ENCODE results near the gene ZPLD1. TPM values are rescaled to one million over a fixed set of nuclear protein-coding genes. Genes with fewer than 3 reads are reported as not detected.

ZPLD1 gene
- total RNA-seq, 4 donors from 2014 or later: not detected

DNA sequence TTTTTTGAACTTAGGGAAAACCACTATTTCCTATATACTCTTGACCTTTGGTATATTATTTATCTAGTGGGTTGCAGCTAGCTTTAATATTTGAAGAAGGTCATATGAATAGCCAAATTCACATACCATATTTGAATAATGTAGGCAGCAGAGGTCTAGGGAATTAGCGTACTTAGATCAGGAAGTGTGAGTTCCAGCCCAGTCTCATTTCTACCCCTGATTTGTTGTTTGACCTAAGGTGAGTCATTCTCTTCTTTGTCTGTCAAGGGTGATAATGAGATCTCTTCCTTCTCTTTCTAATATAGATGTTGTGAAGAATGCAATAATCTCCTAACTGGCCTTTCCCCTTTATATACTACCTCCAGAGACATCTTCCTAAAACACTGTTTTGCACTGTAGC lies 36.6 kb upstream of the ZPLD1 start:
- Histone ChIP-seq H3K4me3 (no peak overlapping the region), H3K27me3 (no peaks in the 10 kb centered on the region), H3K36me3 (no peaks in the 10 kb centered on the region), H3K27ac (no peak overlapping the region), H3K4me1 (no peaks in the 10 kb centered on the region), H3K9me3 (no peaks in the 10 kb centered on the region)
- intact Hi-C loops (cut with DNase I): no loop called here
- no peak for TF ChIP-seq CTCF (IDR thresholded peaks at IDR 0.05)
- no peak for TF ChIP-seq POLR2A (IDR thresholded peaks at IDR 0.05)
- DNase-seq: no peak
- WGBS, 2 donors: 67 to 79% methylated on average over 1 of the region's 1 CpG

- no peaks in the 10 kb centered on the region for H3K4me1 ChIP-seq
- no peak for DNase-seq
- intact Hi-C loops (cut with DNase I): no loop called here
Measured at GRCh38 chr3:102398666-102399065, 36.1 kb upstream of the ZPLD1 start.

GRCh38 chr3:102400142-102400541 lies 34.7 kb upstream of the ZPLD1 start:
- DNase-seq: no peak
- TF ChIP-seq CTCF (IDR thresholded peaks at IDR 0.05) (no peak), POLR2A (IDR thresholded peaks at IDR 0.05) (no peak)
- Histone ChIP-seq H3K27ac (no peak overlapping the region), H3K9me3 (no peaks in the 10 kb centered on the region), H3K4me1 (no peaks in the 10 kb centered on the region), H3K4me3 (no peak overlapping the region), H3K27me3 (no peaks in the 10 kb centered on the region), H3K36me3 (no peaks in the 10 kb centered on the region)
- 79 to 85% methylated on average over 5 of the region's 5 CpGs for WGBS, 2 donors
- intact Hi-C loops (cut with DNase I): no loop called here

More at GRCh38 chr3:102398666-102399065, 36.1 kb upstream of the ZPLD1 start:
- no peak for TF ChIP-seq CTCF (IDR thresholded peaks at IDR 0.05)
- TF ChIP-seq POLR2A (IDR thresholded peaks at IDR 0.05): no peak
- H3K27ac ChIP-seq: no peak overlapping the region
- H3K9me3 ChIP-seq: no peaks in the 10 kb centered on the region
- no peak overlapping the region for H3K4me3 ChIP-seq
- H3K36me3 ChIP-seq: no peaks in the 10 kb centered on the region
- H3K27me3 ChIP-seq: no peaks in the 10 kb centered on the region
- WGBS, 2 donors: 77 to 81% methylated on average over 5 of the region's 5 CpGs

DNA sequence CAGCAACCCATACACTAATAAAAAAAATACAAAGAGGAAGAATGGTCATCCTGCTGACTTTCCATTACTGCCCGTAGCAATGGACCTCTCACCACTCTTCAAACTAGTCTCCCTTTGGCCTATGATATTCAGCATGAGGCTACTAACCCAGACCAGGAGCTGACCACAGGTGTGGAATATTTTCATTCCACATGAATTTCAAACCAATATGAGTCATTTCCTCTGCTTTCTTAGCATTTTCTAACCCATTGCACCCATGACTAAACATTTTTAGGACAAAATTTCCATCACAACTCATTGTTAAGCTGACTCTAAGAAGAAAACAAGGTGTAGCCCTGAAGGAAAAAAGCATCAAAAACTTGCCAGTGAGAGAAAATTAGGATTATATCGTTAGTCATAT lies 34.0 kb upstream of the ZPLD1 start:
- intact Hi-C loops (cut with DNase I): no loop called here
- Histone ChIP-seq H3K4me1 (no peaks in the 10 kb centered on the region), H3K27ac (no peak overlapping the region), H3K9me3 (no peaks in the 10 kb centered on the region), H3K27me3 (no peaks in the 10 kb centered on the region), H3K36me3 (no peaks in the 10 kb centered on the region), H3K4me3 (no peak overlapping the region)
- 71 to 72% methylated on average over 2 of the region's 2 CpGs for WGBS, 2 donors
- no peak for DNase-seq
- TF ChIP-seq CTCF (IDR thresholded peaks at IDR 0.05) (no peak), POLR2A (IDR thresholded peaks at IDR 0.05) (no peak)

GRCh38 chr3:102410616-102411015 lies 24.2 kb upstream of the ZPLD1 start:
- Histone ChIP-seq H3K4me3 (no peak overlapping the region), H3K36me3 (no peaks in the 10 kb centered on the region), H3K9me3 (no peaks in the 10 kb centered on the region), H3K4me1 (no peaks in the 10 kb centered on the region), H3K27ac (no peak overlapping the region), H3K27me3 (no peaks in the 10 kb centered on the region)
- TF ChIP-seq CTCF (IDR thresholded peaks at IDR 0.05) (no peak), POLR2A (IDR thresholded peaks at IDR 0.05) (no peak)
- intact Hi-C loops (cut with DNase I): no loop called here
- DNase-seq: no peak

All from esophagus squamous epithelium (tissue), 5 donors.